HUES64 (cell line): Measurements from ENCODE around the gene SPI1.
A peak's percentile ranks its signal among the peaks of the same experiment; 100 is the strongest.

ENCODE experiments used
- H3K27ac ChIP-seq: 2 replicates; pipeline ENCODE4 v1.7.0; 2013; ENCODE audit warnings: low read depth, low read length, inconsistent platforms
- H3K27me3 ChIP-seq: 2 replicates; pipeline ENCODE4 v1.6.1; 2013; ENCODE audit warnings: mild to moderate bottlenecking, low read length; ENCODE audit not compliant: insufficient read depth
- H3K36me3 ChIP-seq: 2 replicates; pipeline ENCODE4 v1.6.1; 2013; ENCODE audit warnings: mild to moderate bottlenecking, low read length; ENCODE audit not compliant: insufficient read depth
- H3K4me1 ChIP-seq: 2 replicates; pipeline ENCODE4 v1.6.1; 2013; ENCODE audit warnings: mild to moderate bottlenecking, low read length, moderate library complexity; ENCODE audit not compliant: insufficient read depth
- H3K4me3 ChIP-seq: 2 replicates; pipeline ENCODE4 v1.5.1; 2013; ENCODE audit warnings: mild to moderate bottlenecking, low read length, moderate library complexity
- H3K9ac ChIP-seq: 2 replicates; pipeline ENCODE4 v1.6.1; 2013; ENCODE audit warnings: mild to moderate bottlenecking, low read depth, low read length
- H3K9me3 ChIP-seq: 2 replicates; pipeline ENCODE4 v1.6.1; 2013; ENCODE audit warnings: low read depth, low read length; ENCODE audit not compliant: insufficient read depth
- WGBS: fragments of 150-250, 120-280 bp; methylation state at CpG from one replicate; pipeline ENCODE4 v1.1.7; 2013; ENCODE audit warnings: missing lambda C conversion rate; 5-methylcytosine and 5-hydroxymethylcytosine counted together

The SPI1 gene

DNA sequence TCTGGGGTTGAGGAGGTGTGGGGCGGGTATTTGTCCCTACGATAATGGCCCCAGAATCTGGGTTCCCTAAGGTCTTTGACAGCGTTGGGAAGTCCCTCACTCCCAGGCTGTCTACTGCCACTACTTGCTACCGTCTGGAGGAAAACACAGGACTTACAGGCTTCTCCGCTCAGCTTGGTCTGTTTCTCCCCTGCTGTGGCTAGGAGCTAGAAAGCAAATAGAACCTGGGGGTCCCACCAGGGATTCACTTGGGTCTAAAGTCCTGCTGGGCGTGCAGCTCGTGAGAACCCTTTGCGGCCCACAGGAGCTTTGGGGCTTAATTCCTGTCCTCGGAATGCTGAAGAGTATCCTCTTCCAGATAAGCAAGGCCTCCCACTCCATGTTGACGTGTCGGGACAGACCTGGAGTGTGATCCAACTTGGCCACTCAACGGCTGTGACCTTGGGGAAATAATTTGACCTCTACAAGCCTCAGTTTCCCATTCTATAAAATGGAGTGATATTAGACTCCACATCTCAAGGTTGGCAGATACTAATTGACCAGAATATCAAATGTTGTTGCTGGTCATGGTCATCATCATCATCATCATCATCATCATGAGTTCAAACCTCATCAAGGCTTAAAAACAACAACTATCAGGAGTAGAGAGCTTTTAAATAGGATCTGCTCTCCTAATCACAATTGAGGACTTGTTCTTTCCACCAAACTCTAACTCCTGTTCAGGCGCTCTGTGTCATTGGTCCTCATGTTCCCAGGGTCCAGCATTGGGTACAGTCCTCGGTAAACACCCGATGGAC lies 24.2 kb downstream of the SPI1 start:
- H3K4me3 ChIP-seq, result peak overlapping the region; percentile 43
- no peaks in the 10 kb centered on the region for H3K9me3 ChIP-seq
- no peaks in the 10 kb centered on the region for H3K4me1 ChIP-seq
- no peaks in the 10 kb centered on the region for H3K36me3 ChIP-seq
- H3K27me3 ChIP-seq, result no peaks in the 10 kb centered on the region
- no peak overlapping the region for H3K27ac ChIP-seq
- 90% methylated on average over 15 of the region's 15 CpGs for WGBS
- no peak overlapping the region for H3K9ac ChIP-seq

DNA sequence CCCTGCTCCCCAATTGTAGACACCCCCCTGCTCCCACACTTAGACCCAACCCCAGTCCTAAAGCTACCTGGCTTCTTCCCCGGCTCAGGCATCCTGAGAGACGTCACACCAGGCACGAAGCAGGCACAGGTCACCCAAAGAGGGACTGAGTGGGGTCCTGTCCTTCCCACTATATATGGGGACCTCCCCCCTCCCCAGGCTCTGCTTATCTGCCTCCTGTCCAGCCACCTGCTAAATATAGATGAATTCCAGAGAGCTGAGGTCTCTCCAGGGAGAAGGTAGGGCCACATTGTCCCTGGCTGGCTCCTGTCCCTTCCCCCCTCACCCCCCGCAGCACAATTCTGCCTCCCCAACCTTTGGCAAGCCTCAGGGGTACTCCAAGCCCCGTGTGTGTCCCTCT lies 25.8 kb downstream of the SPI1 start, which contains the start of gene MYBPC3:
Gene MYBPC3 (minus strand): TSS at position 147 of the 400 bp plus-strand sequence. CDS start 55 bp downstream, at position 92.
- no peak within 1 kb of the TSS for H3K9ac ChIP-seq
- no peaks in the 10 kb centered on the region for H3K36me3 ChIP-seq
- H3K27me3 ChIP-seq, result no peaks in the 10 kb centered on the region
- H3K4me3 ChIP-seq, result no peak within 1 kb of the TSS
- H3K9me3 ChIP-seq, result no peaks in the 10 kb centered on the region
- WGBS, result 86% methylated on average over 5 of the region's 5 CpGs
- no peak within 1 kb of the TSS for H3K27ac ChIP-seq
- no peaks in the 10 kb centered on the region for H3K4me1 ChIP-seq

DNA sequence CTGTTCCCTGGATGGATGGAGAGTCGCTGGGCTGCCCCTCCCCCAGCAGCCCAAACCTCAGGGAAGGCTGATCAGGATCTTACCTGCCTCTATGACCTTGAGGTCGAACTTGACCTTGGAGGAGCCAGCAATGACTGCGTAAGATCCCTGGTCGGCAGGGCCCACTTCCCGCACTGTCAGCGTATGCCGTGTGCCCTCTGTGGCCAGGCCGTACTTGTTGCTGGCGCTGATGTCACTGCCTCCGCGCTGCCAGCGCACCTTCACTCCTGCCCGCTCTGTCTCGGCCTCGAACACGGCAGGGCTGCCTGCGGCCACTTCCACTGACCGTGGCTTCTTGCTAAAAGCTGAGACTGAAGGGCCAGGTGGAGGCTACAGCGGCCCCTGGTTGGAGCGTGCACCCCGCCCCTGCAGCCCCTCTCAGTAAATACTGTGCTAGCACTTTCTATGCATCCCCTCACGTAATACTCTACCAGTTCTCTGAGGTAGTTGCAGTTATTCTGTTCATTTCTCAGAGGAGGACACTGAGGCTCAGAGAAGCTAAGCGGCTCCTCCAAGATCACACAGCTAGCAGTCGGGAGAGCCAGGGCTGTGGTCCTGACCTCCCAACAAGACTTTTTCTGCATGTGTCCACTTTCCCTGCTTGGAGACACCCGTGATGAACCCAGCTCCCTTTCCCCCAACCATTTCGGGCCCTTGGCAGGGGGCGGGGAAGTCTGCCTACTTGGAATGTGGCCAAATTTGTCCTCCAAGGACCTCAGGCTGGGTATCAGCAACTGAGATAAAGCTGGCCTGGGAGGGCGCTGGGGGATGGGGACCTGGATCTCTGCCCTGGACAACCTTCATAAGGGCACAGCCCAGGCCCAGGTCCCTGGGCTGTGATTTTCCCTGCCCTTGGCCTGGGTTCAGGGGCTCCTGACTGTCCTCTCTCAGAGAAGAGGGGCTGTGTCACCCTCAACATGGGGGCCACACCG lies 26.9 kb downstream of the SPI1 start:
- Histone ChIP-seq H3K27ac (no peak overlapping the region), H3K9ac (no peak overlapping the region), H3K4me3 (no peak overlapping the region), H3K27me3 (no peaks in the 10 kb centered on the region), H3K36me3 (no peaks in the 10 kb centered on the region), H3K4me1 (no peaks in the 10 kb centered on the region), H3K9me3 (no peaks in the 10 kb centered on the region)
- WGBS, result 90% methylated on average over 29 of the region's 29 CpGs

GRCh38 chr11:47350315-47350714 lies 28.0 kb downstream of the SPI1 start:
- WGBS, result 90% methylated on average over 9 of the region's 9 CpGs
- H3K4me3 ChIP-seq, result no peak overlapping the region

GRCh38 chr11:47349521-47350095 lies 28.7 kb downstream of the SPI1 start:
- Histone ChIP-seq H3K27ac (no peak overlapping the region), H3K9me3 (no peaks in the 10 kb centered on the region), H3K9ac (no peak overlapping the region), H3K27me3 (no peaks in the 10 kb centered on the region), H3K4me3 (no peak overlapping the region), H3K36me3 (no peaks in the 10 kb centered on the region), H3K4me1 (no peaks in the 10 kb centered on the region)
- WGBS, result 91% methylated on average over 23 of the region's 23 CpGs

More at GRCh38 chr11:47350315-47350714, 28.0 kb downstream of the SPI1 start:
- Histone ChIP-seq H3K9ac (no peak overlapping the region), H3K4me1 (no peaks in the 10 kb centered on the region), H3K36me3 (no peaks in the 10 kb centered on the region), H3K27me3 (no peaks in the 10 kb centered on the region), H3K9me3 (no peaks in the 10 kb centered on the region), H3K27ac (no peak overlapping the region)

DNA sequence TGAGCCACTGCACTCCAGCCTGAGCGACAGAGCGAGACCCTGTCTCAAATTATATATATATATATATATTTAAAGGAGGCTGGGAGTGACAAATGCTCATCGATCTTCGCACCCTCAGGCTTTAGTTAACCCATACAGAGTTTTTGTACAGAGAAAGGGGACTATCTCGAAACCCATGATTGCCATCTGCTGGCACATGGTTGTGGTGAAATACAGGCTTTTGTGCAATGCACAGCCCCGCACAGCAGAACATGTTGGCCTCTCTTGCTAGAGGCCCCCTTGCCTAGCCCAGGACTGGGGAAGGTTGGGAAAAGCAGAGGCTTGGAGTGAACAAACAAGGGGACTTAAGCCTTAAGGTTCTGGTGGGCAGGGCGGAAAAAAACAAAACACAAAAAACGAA lies 29.5 kb downstream of the SPI1 start:
- Histone ChIP-seq H3K27ac (no peak overlapping the region), H3K36me3 (no peaks in the 10 kb centered on the region), H3K27me3 (no peaks in the 10 kb centered on the region), H3K4me1 (no peaks in the 10 kb centered on the region), H3K9ac (no peak overlapping the region), H3K9me3 (no peaks in the 10 kb centered on the region), H3K4me3 (no peak overlapping the region)
- 90% methylated on average over 6 of the region's 8 CpGs for WGBS

- Histone ChIP-seq H3K9ac (no peak overlapping the region), H3K36me3 (no peaks in the 10 kb centered on the region), H3K27ac (no peak overlapping the region), H3K4me3 (no peak overlapping the region), H3K9me3 (no peaks in the 10 kb centered on the region), H3K27me3 (no peaks in the 10 kb centered on the region), H3K4me1 (no peaks in the 10 kb centered on the region)
- 93% methylated on average over 24 of the region's 24 CpGs for WGBS
These were observed 30.1 kb downstream of the SPI1 start for GRCh38 chr11:47348131-47348802.

GRCh38 chr11:47347137-47347536 lies 31.2 kb downstream of the SPI1 start:
- H3K4me3 ChIP-seq, result no peak overlapping the region
- H3K27ac ChIP-seq, result no peak overlapping the region
- H3K27me3 ChIP-seq, result no peaks in the 10 kb centered on the region
- WGBS, result 92% methylated on average over 5 of the region's 5 CpGs
- no peaks in the 10 kb centered on the region for H3K4me1 ChIP-seq
- no peaks in the 10 kb centered on the region for H3K9me3 ChIP-seq
- H3K36me3 ChIP-seq, result no peaks in the 10 kb centered on the region
- no peak overlapping the region for H3K9ac ChIP-seq

- Histone ChIP-seq H3K27ac (no peak overlapping the region), H3K4me1 (no peaks in the 10 kb centered on the region), H3K36me3 (no peaks in the 10 kb centered on the region), H3K27me3 (no peaks in the 10 kb centered on the region), H3K9ac (no peak overlapping the region), H3K4me3 (no peak overlapping the region), H3K9me3 (no peaks in the 10 kb centered on the region)
- 91% methylated on average over 18 of the region's 18 CpGs for WGBS
These were observed 32.3 kb downstream of the SPI1 start for GRCh38 chr11:47345890-47346563.

- Histone ChIP-seq H3K9me3 (no peaks in the 10 kb centered on the region), H3K36me3 (no peaks in the 10 kb centered on the region), H3K9ac (no peak overlapping the region), H3K27me3 (no peaks in the 10 kb centered on the region), H3K4me3 (no peak overlapping the region), H3K4me1 (no peaks in the 10 kb centered on the region), H3K27ac (no peak overlapping the region)
- WGBS, result 94% methylated on average over 15 of the region's 15 CpGs
These were observed 35.5 kb downstream of the SPI1 start for GRCh38 chr11:47342854-47343253.
